Measurements from ENCODE around the gene MYO15B.
A peak's percentile ranks its signal among the peaks of the same experiment; 100 is the strongest.

The MYO15B gene

DNA sequence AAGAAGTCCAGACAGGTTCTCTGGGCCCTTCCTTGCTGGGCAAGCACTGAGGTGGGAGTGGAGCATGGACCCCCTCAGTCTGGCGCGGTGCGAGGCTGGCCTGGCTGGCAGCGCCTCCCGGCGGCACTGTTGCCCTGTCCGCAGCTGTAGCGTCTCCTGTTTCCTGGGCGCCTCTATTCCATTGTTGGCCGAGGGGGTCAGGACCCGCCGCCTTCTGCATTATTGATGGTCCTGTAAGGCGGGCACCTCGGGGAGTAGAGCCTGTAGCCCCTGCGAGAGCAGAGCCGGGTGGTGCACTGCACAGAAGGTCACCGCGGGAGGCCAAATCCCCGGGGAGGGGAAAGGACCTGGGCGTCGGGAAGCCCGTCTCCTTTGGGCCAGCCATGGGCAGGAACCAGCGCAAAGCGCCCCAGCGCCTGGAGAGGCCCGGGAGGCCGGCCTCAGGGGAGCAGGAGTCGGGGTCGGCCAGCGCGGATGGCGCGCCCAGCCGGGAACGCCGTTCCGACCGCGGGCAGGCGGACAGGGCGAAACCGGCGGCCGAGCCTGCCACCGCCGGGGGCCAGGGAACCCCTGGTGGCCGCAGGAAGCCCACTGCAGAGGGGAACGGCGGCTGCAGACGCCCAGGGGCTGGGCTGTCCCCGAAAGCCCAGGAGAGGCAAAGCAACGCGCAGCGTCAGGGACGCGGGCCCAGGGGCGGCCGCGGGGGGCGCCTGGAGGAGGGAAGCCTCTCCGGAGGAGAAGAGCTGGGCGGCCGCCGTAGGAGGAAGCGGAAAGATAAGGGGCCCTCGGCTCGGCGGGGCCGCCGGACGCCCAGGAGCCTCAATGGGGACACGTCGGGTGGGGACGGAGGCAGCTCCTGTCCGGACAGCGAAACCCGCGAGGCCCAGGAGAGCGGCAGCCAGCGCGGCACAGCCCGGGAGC, at the start of gene MYO15B:
Gene MYO15B (plus strand): TSS at position 126 of the 921 bp plus-strand sequence. CDS start 258 bp downstream, at position 384.
- peak; percentile 81 for DNase-seq

GRCh38 chr17:75539967-75540729, 47.5 kb upstream of the MYO15B start:
- no peak for DNase-seq

GRCh38 chr17:75540923-75541503, 46.6 kb upstream of the MYO15B start:
- no peak for DNase-seq

- no peak for DNase-seq
Observed at GRCh38 chr17:75542229-75542628, 45.4 kb upstream of the MYO15B start.

- DNase-seq: no peak
Observed at GRCh38 chr17:75542728-75543336, 44.8 kb upstream of the MYO15B start.

DNA sequence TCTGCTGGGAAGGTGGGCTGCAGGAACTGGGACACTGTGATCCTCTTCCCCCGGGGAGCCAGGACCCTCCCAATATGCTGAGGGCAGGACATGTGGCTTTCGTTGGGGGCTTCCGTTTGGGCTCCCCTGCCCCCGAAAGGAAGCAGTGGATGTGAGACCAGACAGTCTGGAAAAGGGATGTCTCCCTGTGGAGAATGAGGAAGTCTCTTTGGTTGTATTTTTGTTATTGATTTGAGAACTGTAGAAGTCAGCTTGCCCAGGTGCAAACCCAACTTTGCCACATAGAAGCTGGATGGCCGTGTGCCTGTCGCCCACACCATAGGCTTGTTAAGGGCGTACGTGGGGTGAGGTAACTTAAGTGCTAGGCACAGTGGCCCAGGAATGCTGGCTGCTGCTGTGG, 43.4 kb upstream of the MYO15B start:
- no peak for DNase-seq

DNA sequence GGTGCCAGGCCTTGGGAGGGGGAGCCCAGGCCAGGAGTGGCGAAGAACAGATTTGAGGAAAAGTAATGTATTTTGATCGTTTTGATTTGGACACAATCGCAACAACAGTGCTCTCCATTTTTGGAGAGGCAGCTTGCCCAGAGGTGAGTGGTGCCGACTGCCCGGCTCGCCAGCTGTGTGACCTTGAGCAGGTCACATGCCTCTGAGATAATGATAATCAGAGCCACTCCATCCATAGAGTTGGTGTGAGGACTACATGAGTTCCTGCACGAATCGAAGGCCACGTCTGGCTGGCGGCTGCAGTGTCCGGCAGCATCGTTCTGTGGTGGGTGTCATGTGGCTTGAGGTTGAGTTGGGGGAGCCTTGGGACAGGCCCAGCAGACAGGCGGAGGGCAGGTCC, 41.4 kb upstream of the MYO15B start:
- no peak for DNase-seq

GRCh38 chr17:75547091-75547490, 40.5 kb upstream of the MYO15B start:
- no peak for DNase-seq

- no peak for DNase-seq
Observed at GRCh38 chr17:75548813-75549212, 38.8 kb upstream of the MYO15B start.

DNA sequence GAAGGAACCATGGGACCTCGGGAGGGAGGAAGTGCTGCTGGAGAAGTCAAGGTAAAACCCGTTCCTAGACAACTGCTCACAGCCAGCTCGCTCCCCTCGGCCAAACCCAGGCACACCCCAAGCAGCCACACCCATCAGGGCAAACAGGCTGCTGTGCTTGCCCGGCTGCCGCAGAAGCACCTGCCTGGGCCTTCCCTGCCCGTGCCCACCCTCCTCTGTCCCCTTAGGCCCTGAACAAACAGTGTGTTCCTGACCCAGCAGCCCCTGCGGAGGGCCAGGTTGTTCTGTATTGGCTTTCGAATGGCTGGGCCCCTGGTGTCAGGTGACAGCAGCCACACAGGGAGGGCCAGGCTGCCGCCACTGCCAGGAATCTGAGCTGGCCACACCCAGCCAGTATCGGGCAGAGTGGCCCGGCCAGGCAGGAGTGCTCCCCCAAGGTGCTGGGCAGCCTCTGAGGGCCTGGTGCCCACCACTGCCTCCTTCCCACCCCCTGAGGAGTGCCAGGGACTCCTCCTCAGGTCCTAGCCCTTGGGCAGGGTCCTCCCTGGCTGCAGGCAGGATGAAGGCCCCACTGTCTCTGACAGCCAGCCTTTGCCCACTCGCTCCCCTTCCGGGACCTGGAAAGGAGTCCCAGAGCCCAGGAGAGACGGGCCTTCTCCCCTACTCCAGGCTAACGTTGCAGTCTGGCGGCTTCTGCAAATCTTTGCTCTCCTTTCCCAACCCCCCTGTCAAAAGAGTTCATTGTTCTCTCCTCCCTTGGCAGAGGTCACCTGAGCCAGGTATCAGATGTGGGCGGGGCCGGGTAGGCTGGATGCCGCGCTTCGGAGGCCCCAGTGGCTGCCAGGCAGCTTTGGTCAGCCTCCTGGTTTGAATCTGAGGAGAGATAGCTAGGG, 38.1 kb upstream of the MYO15B start:
- DNase-seq: no peak

DNA sequence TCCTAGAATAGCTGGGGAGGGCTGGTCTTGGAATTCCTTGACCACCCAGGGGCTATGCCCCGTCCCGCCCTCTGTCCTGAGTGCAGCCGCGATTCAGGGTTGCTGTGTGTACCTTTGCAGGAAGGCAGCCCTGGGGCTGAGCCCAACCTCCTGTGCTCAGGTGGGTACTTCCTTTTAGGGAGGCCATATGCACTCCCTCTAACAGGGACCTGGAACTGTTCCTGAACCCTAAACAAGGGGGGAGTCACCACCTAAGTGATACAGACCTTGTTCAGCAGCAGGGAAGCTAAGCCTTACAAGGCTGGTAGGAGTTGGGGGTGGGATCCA, 37.5 kb upstream of the MYO15B start:
- no peak for DNase-seq

- no peak for DNase-seq
Observed at GRCh38 chr17:75551266-75551665, 36.3 kb upstream of the MYO15B start.

DNA sequence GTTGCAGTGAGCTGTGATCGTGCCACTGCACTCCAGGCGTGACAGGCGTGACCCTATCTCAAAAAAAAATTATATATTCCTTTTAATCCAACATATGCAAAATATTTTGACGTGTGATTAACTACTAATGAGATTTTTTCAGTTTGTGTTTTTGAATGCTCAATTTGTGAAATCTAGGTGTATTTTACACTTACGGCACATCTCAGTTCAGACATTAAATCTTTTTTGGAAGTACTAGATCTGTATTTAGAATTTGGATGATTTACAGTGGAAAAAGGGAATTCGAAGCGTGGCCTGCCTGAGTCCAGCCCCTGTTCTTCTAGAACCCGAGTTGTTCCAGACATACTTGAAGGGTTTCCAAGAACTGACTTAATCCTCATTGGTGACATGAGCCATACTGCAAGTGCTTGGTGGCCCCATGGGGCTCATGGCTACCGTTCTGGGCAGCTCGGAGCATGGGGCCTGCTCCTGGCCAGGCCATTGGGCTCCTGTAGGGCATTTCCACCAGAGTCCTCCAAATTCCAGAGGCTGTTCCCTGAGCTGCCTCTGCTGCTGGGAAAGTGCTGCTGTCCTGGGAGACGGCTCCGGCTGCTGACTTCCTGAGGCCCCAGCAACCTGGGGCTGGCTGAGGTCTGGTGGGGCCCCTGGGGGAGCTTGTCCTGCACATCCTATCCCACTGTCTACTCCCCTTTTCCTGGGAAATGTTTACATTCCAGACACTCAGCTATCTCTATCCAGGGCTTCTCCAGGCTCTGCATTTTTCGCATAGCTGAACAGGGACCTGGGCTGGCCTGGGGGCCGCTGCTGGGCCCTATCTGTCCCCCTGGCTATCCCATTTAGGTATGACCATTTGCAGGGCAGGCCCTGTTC, 34.9 kb upstream of the MYO15B start:
- DNase-seq: no peak

DNA sequence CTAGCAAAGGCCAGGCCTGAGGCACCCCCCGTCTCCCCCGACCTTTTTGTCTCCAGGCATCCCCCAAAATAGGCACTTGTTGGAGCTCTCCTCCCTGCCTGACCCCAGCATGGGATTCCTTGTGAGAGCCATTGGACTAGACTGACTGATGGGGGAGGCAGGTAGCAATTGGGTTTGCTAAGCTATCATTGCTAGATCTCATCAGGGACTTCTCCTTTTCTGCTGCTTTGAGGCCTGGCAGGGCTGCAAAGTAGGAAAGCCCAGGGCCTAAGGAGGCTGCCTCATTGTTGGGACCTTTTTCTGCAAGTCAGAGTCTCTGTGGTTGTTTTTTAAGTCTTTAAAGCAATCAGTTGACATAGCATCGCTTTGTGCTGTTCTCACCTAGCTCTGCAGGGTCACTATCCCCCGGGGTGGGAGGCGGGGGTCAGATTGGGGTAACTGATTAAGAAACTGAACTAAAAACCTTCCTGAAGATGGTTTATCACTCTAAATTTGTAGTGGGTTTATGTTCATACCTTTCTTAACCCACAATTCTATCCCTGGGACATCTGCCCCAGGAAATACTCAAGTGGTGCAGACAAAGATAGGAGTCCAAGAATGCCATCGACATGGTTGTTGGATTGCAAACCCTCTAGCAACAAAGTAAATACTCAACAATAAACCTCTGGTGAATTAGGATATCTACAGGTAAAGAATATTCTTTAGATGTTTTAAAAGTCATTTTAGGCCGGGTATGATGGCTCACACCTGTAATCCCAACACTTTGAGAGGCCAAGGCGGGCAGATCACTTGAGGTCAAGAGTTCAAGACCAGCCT, 34.1 kb upstream of the MYO15B start:
- no peak for DNase-seq

- no peak for DNase-seq
Observed at GRCh38 chr17:75555679-75556153, 31.9 kb upstream of the MYO15B start.

- DNase-seq: no peak
Observed at GRCh38 chr17:75557075-75557851, 30.3 kb upstream of the MYO15B start.

DNA sequence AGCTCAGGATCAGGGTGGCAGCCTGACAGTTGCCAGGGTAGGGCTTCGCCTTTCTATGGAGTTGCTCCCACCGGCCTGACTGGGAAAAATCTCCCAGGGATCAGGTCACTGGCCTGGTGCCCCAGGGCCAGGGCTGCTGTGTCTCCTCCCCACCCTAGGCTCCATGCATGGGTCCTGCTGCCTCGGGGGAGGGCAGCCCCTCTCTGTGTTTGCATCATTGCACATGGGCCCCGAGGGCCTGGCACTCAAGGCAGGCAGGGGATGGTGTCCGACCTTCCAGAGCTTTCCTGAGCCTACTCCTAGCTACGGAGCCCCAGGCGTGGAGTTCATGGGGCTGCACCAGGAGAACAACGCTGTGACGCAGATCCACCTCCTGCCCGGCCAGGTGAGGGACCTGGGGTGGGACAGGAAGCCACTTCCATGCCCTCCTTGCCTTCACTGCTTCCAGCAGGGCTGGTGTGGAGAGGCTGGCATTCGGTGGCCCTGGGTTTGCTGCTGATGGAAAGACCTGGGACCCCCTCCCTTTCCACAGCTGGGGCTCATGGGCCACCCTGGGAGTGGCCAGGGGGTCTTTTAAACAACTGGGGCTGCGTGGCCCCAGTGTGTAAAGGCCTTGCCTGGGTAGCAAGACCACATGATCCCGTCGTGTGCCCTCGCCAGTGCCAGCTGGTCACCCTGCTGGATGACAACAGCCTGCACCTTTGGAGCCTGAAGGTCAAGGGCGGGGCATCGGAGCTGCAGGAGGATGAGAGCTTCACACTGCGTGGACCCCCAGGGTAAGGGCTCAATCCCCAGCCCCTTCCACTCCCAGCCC, 29.5 kb upstream of the MYO15B start:
- DNase-seq: no peak

Data from retina (tissue), 1 donor.